Thymus (tissue), 11 donors: Measurements from ENCODE around the gene TUBA4B. TPM values are rescaled to one million over a fixed set of nuclear protein-coding genes. Genes with fewer than 3 reads are reported as not detected.

Experiments
- DNase-seq, 9 donors: peaks; one replicate each; pipeline ENCODE4 v3.0.0-alpha.2; 2013; ENCODE audit warnings: low spot score in 9 of 9, low read depth in 6 of 9, missing footprints in 1 of 9
- H3K27ac ChIP-seq, 2 donors: one replicate each; pipeline ENCODE4 v1.5.1; 2013; ENCODE audit warnings: control low read depth in 1 of 2, low read depth in 1 of 2, low read length in 1 of 2, mild to moderate bottlenecking in 1 of 2, moderate library complexity in 1 of 2
- H3K27me3 ChIP-seq, 2 donors: one replicate each; pipeline ENCODE4 v1.5.1; 2013; ENCODE audit warnings: low read length in 1 of 2; ENCODE audit not compliant: control insufficient read depth in 2 of 2, insufficient read depth in 1 of 2
- H3K36me3 ChIP-seq, 2 donors: one replicate each; pipeline ENCODE4 v1.5.1; 2013; ENCODE audit warnings: low read length in 1 of 2, mild to moderate bottlenecking in 1 of 2, moderate library complexity in 1 of 2; ENCODE audit not compliant: control insufficient read depth in 2 of 2, insufficient read depth in 2 of 2
- H3K4me1 ChIP-seq, 2 donors: one replicate each; pipeline ENCODE4 v1.5.1; 2013; ENCODE audit warnings: low read length in 2 of 2; ENCODE audit not compliant: control insufficient read depth in 2 of 2, insufficient read depth in 2 of 2
- H3K4me3 ChIP-seq, 2 donors: one replicate each; pipeline ENCODE4 v1.5.1; 2013; ENCODE audit warnings: low read length in 2 of 2, control low read depth in 1 of 2, mild to moderate bottlenecking in 1 of 2
- H3K9me3 ChIP-seq, 2 donors: one replicate each; pipeline ENCODE4 v1.5.1; 2013; ENCODE audit warnings: low read length in 1 of 2, mild to moderate bottlenecking in 1 of 2; ENCODE audit not compliant: control insufficient read depth in 2 of 2, insufficient read depth in 1 of 2
- WGBS: extraction: QIAGEN DNeasy Blood & Tissue Kit; methylation state at CpG from one replicate; pipeline ENCODE4 v1.1.7; 2013; 5-methylcytosine and 5-hydroxymethylcytosine counted together
- polyA plus RNA-seq: library from polyadenylated mRNA; stranded (reverse); fragments of 200-250 nt; gene quantifications from one replicate; pipeline ENCODE4 v1.2.3, GENCODE V29; 2013
- total RNA-seq: library from RNA; stranded (reverse); fragments of 120-200 nt; gene quantifications from one replicate; pipeline ENCODE4 v1.2.4, GENCODE V29; 2013
- donor health status: healthy.

Gene TUBA4B
- total and polyA plus RNA-seq, 2 donors = 0.05 to 0.23 TPM

DNA sequence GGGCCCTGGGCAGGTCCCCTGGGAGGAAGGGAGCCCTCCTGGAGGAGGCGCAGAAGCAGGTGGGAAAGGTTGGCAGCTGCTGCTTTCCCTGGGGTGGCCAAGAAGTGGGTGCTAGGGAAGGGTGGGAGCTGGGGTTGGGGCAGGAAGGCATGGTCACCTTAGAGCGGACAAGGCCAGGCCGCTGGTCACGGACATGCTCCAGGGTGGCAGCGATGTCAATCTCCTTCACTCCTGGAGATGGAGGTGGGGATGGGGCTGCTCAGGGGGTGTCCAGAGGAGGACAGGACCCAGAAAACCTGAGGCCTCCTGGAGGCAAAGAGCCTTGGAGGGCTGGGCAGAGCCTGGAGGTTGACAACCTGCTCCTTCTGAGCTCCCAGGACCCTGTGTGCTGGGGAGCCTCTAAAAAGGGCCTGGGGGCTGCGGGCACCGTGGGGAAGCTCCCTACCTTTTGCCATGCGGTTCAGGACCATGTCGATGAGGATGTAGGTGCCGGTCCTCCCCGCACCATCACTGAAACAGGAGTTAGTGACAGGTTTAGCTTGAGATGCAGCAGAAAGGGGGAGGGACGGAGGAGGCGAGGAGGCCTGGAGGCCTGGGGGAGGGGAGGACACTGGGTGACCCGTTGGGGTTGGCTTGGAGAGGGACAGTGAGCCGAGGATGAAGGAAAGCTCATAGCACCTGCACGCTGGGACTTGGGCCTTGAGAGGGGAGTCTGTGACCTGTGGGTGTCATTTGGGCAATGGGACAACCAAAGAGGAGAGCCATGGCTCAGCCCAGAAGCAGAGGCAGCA, 37.5 kb downstream of the TUBA4B start:
- WGBS = 96% methylated on average over 16 of the region's 16 CpGs
- H3K27me3 ChIP-seq = peaks cover 4 to 49% of the 10 kb centered on the region in 2 donors
- peaks cover 9 to 11% of the 10 kb centered on the region in 2 donors for H3K4me1 ChIP-seq
- no peak for DNase-seq
- H3K27ac ChIP-seq = no peak overlapping the region
- peaks cover 3 to 10% of the 10 kb centered on the region in 2 donors for H3K36me3 ChIP-seq
- H3K4me3 ChIP-seq = no peak overlapping the region
- H3K9me3 ChIP-seq = no peaks in the 10 kb centered on the region

DNA sequence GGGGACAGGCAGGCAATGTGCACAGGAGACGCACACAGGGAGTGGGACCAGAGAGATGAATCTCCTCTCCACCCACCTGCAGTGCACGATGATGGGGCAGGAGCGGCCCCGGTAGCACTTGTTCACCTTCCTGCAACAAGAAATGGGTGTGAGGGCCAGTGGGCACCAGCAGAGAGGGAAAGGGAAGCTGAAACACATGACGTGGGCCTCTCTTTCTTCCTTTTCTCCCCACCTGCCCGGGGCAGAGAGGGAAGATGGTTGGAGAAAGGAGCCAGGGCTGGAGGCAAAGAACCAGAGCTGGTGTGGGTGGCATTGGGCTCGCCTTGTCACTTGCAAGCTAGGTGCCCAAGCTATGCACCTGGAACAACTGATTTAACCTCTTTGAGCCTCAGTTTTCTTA, 38.4 kb downstream of the TUBA4B start:
- Histone ChIP-seq H3K36me3 (peaks cover 0 to 2% of the 10 kb centered on the region in 2 donors), H3K27me3 (peaks cover 4 to 54% of the 10 kb centered on the region in 2 donors), H3K4me1 (peaks cover 9 to 10% of the 10 kb centered on the region in 2 donors), H3K4me3 (no peak overlapping the region), H3K9me3 (no peaks in the 10 kb centered on the region), H3K27ac (no peak overlapping the region)
- DNase-seq = no peak
- WGBS = 81% methylated on average over 7 of the region's 7 CpGs

DNA sequence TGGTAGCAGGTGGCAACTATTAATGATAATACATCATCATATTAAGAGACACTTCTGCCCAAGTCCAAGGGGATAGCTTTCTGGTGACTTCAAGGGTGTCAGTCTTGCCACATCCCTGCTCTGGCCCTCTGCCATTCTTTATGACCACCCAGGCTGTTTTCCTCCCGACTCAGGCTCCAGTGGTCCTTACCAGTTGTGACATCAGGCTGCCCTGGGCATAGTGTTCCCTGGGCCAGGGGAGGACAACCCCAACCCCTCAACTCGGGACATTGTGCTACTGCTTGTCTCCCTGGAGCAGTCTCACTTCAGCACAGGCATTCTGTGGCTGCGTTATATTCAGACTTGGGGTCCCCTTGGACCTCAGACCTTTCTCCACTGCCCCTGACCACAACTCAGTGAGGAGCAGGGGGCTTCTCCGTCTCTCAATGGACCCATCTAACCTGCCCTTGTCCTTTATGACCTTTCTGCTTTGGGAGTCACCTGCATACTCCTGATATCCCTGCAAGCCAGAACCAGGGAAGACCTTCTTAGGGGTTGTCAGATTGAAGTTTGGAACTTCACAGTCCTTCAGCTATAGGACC, 39.0 kb downstream of the TUBA4B start:
- DNase-seq = no peak

DNA sequence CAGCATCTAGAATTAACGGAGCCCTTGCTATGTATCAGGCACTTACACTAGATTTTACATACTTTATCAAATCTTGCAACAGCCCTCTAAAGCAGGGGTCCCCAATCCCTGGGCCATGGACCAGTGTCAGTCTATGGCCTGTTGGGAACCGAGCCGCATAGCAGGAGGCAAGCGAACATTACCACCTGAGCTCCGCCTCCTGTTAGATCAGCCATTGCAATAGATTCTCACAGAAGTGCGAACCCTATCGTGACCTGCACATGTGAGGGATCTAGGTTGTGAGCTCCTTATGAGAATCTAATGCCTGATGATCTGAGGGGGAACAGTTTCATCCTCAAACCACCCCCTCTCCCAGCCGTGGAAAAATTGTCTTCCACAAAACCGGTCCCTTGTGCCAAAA, 39.6 kb downstream of the TUBA4B start:
- Histone ChIP-seq H3K4me3 (no peak overlapping the region), H3K36me3 (no peaks in the 10 kb centered on the region), H3K27ac (no peak overlapping the region), H3K9me3 (no peaks in the 10 kb centered on the region), H3K27me3 (peaks cover 4 to 59% of the 10 kb centered on the region in 2 donors), H3K4me1 (peaks cover 18 to 23% of the 10 kb centered on the region in 2 donors)
- 97% methylated on average over 9 of the region's 9 CpGs for WGBS
- no peak for DNase-seq

More for the DNA sequence above, 39.0 kb downstream of the TUBA4B start:
- no peaks in the 10 kb centered on the region for H3K9me3 ChIP-seq
- H3K27me3 ChIP-seq = peaks cover 4 to 59% of the 10 kb centered on the region in 2 donors
- no peak overlapping the region for H3K4me3 ChIP-seq
- no peak overlapping the region for H3K27ac ChIP-seq
- WGBS = 90% methylated on average over 4 of the region's 4 CpGs
- H3K36me3 ChIP-seq = no peaks in the 10 kb centered on the region
- peaks cover 14 to 17% of the 10 kb centered on the region in 2 donors for H3K4me1 ChIP-seq

DNA sequence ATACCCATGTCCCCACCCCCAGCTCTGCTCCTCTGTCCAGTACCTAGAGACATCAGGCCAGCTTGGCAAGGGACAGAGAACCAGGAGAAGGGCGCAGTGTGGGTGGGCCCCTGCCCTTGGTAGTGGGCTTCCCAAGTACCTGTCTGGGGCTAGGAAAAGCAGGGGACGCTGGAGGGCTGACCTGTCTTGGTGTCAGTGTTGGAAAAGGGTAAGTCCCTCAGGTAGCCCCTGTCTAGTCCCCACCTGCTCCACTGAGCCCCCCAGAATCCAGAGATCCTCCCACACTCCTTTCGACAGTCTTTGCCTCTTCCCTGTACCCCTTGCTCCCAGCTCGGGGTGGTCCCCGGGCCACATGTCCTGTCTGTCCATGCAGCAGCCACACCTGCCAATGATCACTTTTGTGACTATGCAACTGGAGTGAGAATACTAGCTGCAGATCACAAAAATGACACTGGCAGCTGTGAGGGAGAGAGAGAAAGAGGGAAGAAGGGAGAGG, 40.7 kb downstream of the TUBA4B start:
- H3K4me3 ChIP-seq = no peak overlapping the region
- WGBS = 94% methylated on average over 5 of the region's 5 CpGs
- H3K36me3 ChIP-seq = no peaks in the 10 kb centered on the region
- H3K27ac ChIP-seq = no peak overlapping the region
- peaks cover 4 to 60% of the 10 kb centered on the region in 2 donors for H3K27me3 ChIP-seq
- no peaks in the 10 kb centered on the region for H3K9me3 ChIP-seq
- peaks cover 18 to 30% of the 10 kb centered on the region in 2 donors for H3K4me1 ChIP-seq
- no peak for DNase-seq

DNA sequence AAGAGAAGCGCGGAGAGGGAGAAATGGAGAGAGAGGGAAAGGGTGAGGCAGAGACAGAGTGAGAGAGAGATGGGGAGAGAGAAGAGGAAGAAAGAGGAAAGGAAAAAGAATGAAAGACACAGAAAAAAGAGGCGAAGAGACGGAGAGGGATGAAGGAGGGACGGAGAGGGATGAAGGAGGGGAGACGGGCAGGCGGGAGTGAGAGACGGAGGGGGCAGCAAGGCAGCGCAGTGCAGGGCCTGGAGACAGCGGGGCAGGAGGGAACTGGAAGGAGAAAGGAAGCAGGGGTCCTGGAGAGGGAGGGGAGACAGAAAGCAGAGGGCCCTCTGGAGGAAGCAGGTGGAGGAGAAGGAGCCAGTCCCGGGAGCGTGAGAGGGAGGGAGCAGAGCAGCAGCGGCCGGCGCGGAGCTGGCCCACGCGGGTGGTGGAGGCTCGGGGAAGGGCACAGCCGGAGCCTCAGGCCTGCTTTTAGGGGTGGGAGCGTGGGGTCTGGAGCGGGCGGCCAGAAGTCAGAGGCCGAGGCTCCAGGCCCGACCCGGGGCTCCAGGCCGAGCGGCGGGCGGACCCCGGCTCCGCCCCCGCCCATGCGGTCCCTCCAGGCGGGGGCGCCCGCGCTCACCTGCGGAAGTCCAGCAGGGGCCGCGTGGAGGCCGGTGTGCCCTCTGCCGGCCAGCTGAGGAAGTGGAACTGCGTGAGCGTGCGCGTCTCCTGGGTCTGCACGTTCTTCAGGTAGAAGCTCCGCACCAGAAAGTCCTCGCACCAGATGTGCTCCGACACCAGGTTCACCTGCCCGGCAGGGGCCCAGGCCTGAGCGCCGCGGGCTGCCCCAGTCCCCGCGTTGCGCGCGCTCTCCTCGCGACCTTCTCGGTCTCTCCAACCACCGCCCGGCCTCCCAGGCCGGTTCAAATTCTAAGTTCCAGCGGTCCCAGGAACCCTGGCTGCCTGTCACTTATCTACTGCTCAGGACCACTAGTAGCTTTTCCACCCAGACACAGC, 41.6 kb downstream of the TUBA4B start:
- Histone ChIP-seq H3K4me1 (peaks cover 18 to 31% of the 10 kb centered on the region in 2 donors), H3K4me3 (peak overlapping the region; percentile 45 to 59), H3K9me3 (no peaks in the 10 kb centered on the region), H3K27me3 (peaks cover 6 to 68% of the 10 kb centered on the region in 2 donors), H3K27ac (peak overlapping the region in 1 of 2 donors; percentile 69), H3K36me3 (no peaks in the 10 kb centered on the region)
- WGBS = 7% methylated on average over 67 of the region's 67 CpGs
- DNase-seq = peak; percentile 71 to 92 (median 80)

DNA sequence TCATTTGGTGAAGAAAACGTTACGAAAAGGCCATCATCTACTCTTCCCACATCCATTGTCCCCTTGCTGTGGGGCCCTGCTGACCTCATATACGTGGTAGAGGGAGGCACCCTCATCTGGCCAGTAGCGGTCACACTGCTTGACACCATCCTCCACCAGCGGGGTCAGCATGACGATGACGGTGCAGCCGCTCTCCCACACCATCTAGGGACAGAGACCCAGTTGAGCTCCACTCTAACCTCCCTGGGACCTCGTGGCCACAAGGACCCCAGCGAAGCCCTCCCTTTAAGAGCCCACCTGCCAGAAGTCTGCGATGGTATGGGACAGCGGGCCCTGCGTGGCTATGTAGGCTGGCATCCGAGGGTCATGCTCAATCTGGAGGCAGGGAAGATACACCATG, 43.1 kb downstream of the TUBA4B start:
- 95% methylated on average over 14 of the region's 14 CpGs for WGBS
- no peaks in the 10 kb centered on the region for H3K9me3 ChIP-seq
- H3K4me1 ChIP-seq = peaks cover 18 to 31% of the 10 kb centered on the region in 2 donors
- H3K36me3 ChIP-seq = no peaks in the 10 kb centered on the region
- DNase-seq = no peak
- no peak overlapping the region for H3K27ac ChIP-seq
- peaks cover 9 to 74% of the 10 kb centered on the region in 2 donors for H3K27me3 ChIP-seq
- no peak overlapping the region for H3K4me3 ChIP-seq

DNA sequence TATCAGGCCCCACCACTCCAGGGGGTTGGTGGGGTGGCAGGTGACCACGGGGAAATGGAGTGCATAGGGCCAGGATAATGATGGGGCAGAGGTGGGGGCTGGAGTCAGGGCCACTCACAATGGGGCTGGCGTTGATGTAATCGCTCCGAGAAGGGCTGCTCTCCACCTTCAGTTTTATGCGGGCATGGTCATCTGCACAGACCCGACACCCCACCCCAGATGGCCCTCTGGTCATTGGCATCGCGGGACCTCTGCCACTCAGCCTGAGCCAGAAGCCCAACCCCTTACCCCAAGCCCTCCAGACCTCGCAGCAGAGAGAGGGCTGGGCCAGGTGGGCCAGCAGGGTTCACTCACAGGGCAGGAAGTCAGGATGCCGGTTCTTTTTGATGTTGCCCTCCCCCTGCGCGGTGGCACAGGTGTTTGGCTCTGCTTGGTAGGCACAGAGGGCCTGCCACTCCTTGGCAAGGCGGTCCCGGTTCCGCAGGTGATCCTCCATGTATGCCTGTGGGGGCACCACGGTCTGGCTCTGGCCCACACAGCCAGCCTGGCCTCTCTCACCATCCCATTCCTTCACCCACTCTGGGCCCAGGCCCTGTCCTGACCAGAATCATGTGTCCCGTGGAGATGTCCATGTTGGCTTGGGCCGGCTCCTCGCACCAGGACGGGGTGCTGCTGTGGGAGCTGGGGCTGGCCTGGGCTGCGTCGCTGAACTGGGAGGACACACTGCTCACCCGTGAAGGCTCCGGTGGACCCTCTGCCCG, 43.8 kb downstream of the TUBA4B start:
- peak in 5 of 9 donors; percentile 47 to 81 (median 62) for DNase-seq
- no peak overlapping the region for H3K27ac ChIP-seq
- no peak overlapping the region for H3K4me3 ChIP-seq
- peaks cover 18 to 31% of the 10 kb centered on the region in 2 donors for H3K4me1 ChIP-seq
- H3K36me3 ChIP-seq = no peaks in the 10 kb centered on the region
- no peaks in the 10 kb centered on the region for H3K9me3 ChIP-seq
- H3K27me3 ChIP-seq = peaks cover 9 to 73% of the 10 kb centered on the region in 2 donors
- 75% methylated on average over 25 of the region's 25 CpGs for WGBS
